Colonic mucosa (tissue), 4 donors: ENCODE data around the gene SARDH. TPM values are rescaled to one million over a fixed set of nuclear protein-coding genes. Genes with fewer than 3 reads are reported as not detected.

Experiments used
- DNase-seq: peaks from one replicate; pipeline ENCODE4 v3.0.0-alpha.2; 2020
- H3K27ac ChIP-seq: fragments of 200-600 bp; one replicate; pipeline ENCODE4 v1.8.0; 2021
- H3K27me3 ChIP-seq: fragments of 200-600 bp; one replicate; pipeline ENCODE4 v1.8.0; 2021
- H3K36me3 ChIP-seq: fragments of 200-600 bp; one replicate; pipeline ENCODE4 v1.8.0; 2021
- H3K4me1 ChIP-seq: fragments of 200-600 bp; one replicate; pipeline ENCODE4 v1.8.0; 2021; ENCODE audit warnings: mild to moderate bottlenecking
- H3K4me3 ChIP-seq: fragments of 200-600 bp; one replicate; pipeline ENCODE4 v1.8.0; 2021
- H3K9ac ChIP-seq, 2 donors: one replicate each; pipeline ENCODE4 v1.7.0; 2013; ENCODE audit warnings: control low read depth in 2 of 2, low read depth in 2 of 2, low read length in 2 of 2
- H3K9me3 ChIP-seq: fragments of 200-600 bp; one replicate; pipeline ENCODE4 v1.8.0; 2021
- CTCF ChIP-seq: fragments of 200-600 bp; IDR thresholded peaks from one replicate; pipeline ENCODE4 v1.8.0; 2022; ENCODE audit warnings: antibody characterized with exemption, mild to moderate bottlenecking
- intact Hi-C: fragments of 100-400 bp; cut with DNase I; formaldehyde crosslinking; loops from one replicate; pipeline ENCODE4 v1.14.1; 2022
- total RNA-seq, 2 donors: library from RNA; stranded (reverse); fragmentation: NEBNext Ultra II Directional in 1 of 2; extraction: Animal tissue kit (Norgen Biotek cat#: 25700) in 1 of 2; gene quantifications; one replicate each; pipeline ENCODE4 v1.2.1, GENCODE V29; 2021
- donor health status: healthy.
- donor health status: DM: no; HTN: no; CAD: no.
- donor health status: DM: no; HTN: no; CAD: no.

The SARDH gene
- total RNA-seq, 2 donors from 2014 or later = 0.66 to 1.3 TPM

- intact Hi-C loops = no loop called here
- H3K9ac ChIP-seq = no peak overlapping the region
- no peak overlapping the region for H3K27ac ChIP-seq
- no peaks in the 10 kb centered on the region for H3K4me1 ChIP-seq
- DNase-seq = no peak
- no peaks in the 10 kb centered on the region for H3K27me3 ChIP-seq
- no peak overlapping the region for H3K4me3 ChIP-seq
- H3K36me3 ChIP-seq = no peaks in the 10 kb centered on the region
- no peaks in the 10 kb centered on the region for H3K9me3 ChIP-seq
- no peak for TF ChIP-seq CTCF
Observed at GRCh38 chr9:133711428-133712220, 26.5 kb downstream of the SARDH start.

- H3K9me3 ChIP-seq = no peaks in the 10 kb centered on the region
- H3K4me3 ChIP-seq = no peak overlapping the region
- no peaks in the 10 kb centered on the region for H3K4me1 ChIP-seq
- TF ChIP-seq CTCF = no peak
- H3K9ac ChIP-seq = no peak overlapping the region
- DNase-seq = no peak
- no peak overlapping the region for H3K27ac ChIP-seq
- no peaks in the 10 kb centered on the region for H3K36me3 ChIP-seq
- intact Hi-C loops = no loop called here
- H3K27me3 ChIP-seq = no peaks in the 10 kb centered on the region
Observed at GRCh38 chr9:133710661-133711427, 27.3 kb downstream of the SARDH start.

- no peaks in the 10 kb centered on the region for H3K36me3 ChIP-seq
- DNase-seq = no peak
- no peak overlapping the region for H3K9ac ChIP-seq
- H3K27ac ChIP-seq = no peak overlapping the region
- intact Hi-C loops = no loop called here
- H3K4me3 ChIP-seq = no peak overlapping the region
- no peaks in the 10 kb centered on the region for H3K4me1 ChIP-seq
- no peak for TF ChIP-seq CTCF
- no peaks in the 10 kb centered on the region for H3K9me3 ChIP-seq
- no peaks in the 10 kb centered on the region for H3K27me3 ChIP-seq
Observed at GRCh38 chr9:133709691-133710571, 28.2 kb downstream of the SARDH start.

- Histone ChIP-seq H3K27ac (no peak overlapping the region), H3K4me3 (no peak overlapping the region), H3K27me3 (no peaks in the 10 kb centered on the region), H3K9ac (no peak overlapping the region), H3K4me1 (no peaks in the 10 kb centered on the region), H3K9me3 (no peaks in the 10 kb centered on the region), H3K36me3 (no peaks in the 10 kb centered on the region)
- intact Hi-C loops = no loop called here
- no peak for DNase-seq
- no peak for TF ChIP-seq CTCF
Observed at GRCh38 chr9:133709015-133709611, 29.0 kb downstream of the SARDH start.
